NCI-H82 treated with DMSO at 0.1 percent for 48 hours (cell line): ENCODE results near the gene HFM1.
A peak's percentile ranks its signal among the peaks of the same experiment; 100 is the strongest.
"Not testable (repeated sequence)": the region's sequence is repeated elsewhere in the genome, so short reads cannot be mapped to it uniquely, and the experiment has no call there.

Source experiments
- DNase-seq: peaks from one replicate; lab custom pipeline; 2025; ENCODE audit not compliant: unreplicated experiment; lab: John Stamatoyannopoulos, UW

HFM1 gene, protein sequence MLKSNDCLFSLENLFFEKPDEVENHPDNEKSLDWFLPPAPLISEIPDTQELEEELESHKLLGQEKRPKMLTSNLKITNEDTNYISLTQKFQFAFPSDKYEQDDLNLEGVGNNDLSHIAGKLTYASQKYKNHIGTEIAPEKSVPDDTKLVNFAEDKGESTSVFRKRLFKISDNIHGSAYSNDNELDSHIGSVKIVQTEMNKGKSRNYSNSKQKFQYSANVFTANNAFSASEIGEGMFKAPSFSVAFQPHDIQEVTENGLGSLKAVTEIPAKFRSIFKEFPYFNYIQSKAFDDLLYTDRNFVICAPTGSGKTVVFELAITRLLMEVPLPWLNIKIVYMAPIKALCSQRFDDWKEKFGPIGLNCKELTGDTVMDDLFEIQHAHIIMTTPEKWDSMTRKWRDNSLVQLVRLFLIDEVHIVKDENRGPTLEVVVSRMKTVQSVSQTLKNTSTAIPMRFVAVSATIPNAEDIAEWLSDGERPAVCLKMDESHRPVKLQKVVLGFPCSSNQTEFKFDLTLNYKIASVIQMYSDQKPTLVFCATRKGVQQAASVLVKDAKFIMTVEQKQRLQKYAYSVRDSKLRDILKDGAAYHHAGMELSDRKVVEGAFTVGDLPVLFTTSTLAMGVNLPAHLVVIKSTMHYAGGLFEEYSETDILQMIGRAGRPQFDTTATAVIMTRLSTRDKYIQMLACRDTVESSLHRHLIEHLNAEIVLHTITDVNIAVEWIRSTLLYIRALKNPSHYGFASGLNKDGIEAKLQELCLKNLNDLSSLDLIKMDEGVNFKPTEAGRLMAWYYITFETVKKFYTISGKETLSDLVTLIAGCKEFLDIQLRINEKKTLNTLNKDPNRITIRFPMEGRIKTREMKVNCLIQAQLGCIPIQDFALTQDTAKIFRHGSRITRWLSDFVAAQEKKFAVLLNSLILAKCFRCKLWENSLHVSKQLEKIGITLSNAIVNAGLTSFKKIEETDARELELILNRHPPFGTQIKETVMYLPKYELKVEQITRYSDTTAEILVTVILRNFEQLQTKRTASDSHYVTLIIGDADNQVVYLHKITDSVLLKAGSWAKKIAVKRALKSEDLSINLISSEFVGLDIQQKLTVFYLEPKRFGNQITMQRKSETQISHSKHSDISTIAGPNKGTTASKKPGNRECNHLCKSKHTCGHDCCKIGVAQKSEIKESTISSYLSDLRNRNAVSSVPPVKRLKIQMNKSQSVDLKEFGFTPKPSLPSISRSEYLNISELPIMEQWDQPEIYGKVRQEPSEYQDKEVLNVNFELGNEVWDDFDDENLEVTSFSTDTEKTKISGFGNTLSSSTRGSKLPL (N-terminal part only)

GRCh38 chr1:91404151-91405012, at the start of gene HFM1:
Gene HFM1 (minus strand): TSS chr1:91404837. CDS start chr1:91401082, 3,755 bp downstream.
- peak; percentile 90 for DNase-seq

GRCh38 chr1:91454136-91454535, 49.5 kb upstream of the HFM1 start:
- DNase-seq: no peak

DNA sequence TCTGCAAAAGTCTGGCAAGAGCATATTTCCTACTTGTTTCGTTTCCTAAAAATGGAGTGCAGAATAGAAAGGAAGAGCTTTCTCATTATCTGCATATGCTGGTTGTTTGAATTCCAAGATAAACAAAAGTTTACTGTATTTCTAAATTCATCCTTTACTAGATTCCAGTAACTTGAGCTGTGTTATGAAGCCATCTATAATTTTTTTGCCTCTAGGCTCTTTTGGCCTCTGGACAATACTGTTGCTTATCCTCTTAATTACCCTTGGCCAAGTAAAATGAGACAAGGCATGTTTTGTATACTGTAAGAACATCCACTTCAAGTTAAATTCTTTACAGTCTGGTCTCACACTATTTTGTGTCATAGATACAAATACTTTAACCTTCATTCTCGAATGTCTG, 45.6 kb upstream of the HFM1 start:
- no peak for DNase-seq

DNA sequence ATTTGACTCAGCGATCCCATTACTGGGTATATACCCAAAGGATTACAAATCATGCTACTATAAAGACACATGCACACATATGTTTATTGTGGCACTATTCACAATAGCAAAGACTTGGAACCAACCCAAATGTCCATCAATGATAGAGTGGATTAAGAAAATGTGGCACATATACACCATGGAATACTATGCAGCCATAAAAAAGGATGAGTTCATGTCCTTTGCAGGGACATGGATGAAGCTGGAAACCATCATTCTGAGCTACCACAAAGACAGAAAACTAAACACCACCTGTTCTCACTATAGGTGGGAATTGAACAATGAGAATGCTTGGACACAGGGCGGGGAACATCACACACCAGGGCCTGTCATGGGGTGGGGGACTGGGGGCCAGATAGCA, 43.1 kb upstream of the HFM1 start:
- not testable (repeated sequence) for DNase-seq

GRCh38 chr1:91441980-91442379, 37.3 kb upstream of the HFM1 start:
- DNase-seq: not testable (repeated sequence)

GRCh38 chr1:91440847-91441246, 36.2 kb upstream of the HFM1 start:
- no peak for DNase-seq

- DNase-seq: no peak
Measured at GRCh38 chr1:91439016-91439415, 34.4 kb upstream of the HFM1 start.

GRCh38 chr1:91428182-91428798, 23.7 kb upstream of the HFM1 start:
- no peak for DNase-seq

DNA sequence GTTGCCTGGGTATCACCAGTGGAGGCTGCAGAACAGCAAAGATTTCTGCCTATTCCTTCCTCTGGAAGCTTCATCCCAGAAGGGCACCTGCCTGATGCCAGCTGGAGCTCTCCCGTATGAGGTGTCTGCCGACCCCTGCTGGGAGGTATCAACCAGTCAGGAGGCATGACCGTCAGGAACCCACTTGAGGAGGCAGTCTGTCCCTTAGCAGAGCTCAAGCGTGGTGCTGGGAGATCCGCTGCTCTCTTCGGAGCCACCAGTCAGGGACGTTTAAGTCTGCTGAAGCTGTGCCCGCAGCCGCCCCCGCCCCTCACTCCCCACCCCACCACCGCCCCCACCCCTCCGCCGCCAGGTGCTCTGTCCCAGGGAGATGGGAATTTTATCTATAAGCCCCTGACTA, 23.1 kb upstream of the HFM1 start:
- no peak for DNase-seq

- not testable (repeated sequence) for DNase-seq
Measured at GRCh38 chr1:91422523-91422922, 17.9 kb upstream of the HFM1 start.

GRCh38 chr1:91412371-91412770, 7.7 kb upstream of the HFM1 start:
- DNase-seq: no peak

- no peak for DNase-seq
Measured at GRCh38 chr1:91406773-91407389, 2.2 kb upstream of the HFM1 start.

DNA sequence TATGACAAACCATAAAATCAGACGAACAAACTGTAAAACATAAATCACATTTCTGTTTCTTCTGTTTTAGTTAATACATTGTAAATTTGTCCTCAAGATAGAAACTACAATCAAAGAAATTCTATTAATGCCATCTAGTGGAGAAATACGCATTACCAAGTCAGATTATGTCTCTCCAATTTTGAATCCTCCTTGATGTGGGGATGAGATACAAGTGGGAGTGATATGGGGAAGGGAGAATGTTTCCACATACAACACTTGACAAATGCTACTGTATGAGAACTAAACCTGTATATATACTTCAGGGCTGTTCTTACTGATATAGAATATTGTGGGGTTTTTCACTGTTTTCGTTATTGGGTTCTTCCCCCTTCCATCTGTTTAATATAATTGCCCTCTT, 2.6 kb downstream of the HFM1 start:
- peak; percentile 36 for DNase-seq

GRCh38 chr1:91400133-91400725, 4.4 kb downstream of the HFM1 start:
- DNase-seq: no peak

GRCh38 chr1:91398291-91398690, 6.3 kb downstream of the HFM1 start:
- no peak for DNase-seq

- no peak for DNase-seq
Measured at GRCh38 chr1:91397605-91398004, 7.0 kb downstream of the HFM1 start.

- no peak for DNase-seq
Measured at GRCh38 chr1:91393042-91393441, 11.6 kb downstream of the HFM1 start.

DNA sequence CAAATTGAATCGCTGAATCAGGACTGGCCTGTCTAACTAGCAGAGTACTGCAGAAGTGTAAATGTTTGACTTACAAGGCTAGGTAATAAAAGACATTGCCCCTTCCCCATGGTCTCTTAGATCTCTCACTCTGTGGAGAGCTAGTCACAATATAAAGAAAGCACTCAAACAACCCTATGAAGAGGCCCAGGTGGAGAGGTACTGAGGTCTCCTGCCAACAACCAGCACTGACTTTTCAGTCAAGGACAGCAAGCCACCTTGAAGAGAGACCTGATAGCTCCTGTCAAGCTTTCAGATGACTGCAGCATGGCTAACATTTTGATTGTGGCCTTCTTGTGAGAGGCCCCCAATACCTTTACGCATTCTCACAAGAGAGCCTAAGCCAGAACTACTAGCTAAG, 18.5 kb downstream of the HFM1 start:
- no peak for DNase-seq

DNA sequence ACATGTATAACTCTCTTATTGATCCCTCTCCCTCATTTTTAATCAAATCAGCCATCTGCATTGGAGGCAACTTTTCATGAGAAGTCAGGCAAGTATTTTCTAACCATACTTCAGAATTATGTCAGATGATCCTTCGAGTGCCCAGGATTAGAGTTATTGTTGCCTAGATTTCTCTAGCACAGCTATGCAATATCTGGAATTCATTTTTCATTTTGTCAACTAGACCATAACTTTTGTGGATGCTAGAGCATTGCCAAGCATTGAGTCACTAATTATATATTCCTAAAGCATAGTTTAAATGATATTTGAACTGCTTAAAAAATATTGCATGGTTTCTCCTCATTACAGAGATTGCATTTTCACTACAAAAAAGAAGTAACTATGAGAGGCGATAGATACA, 21.2 kb downstream of the HFM1 start:
- no peak for DNase-seq
